Suprapubic skin (tissue), 4 donors: ENCODE data around the gene POLR3H. TPM values are rescaled to one million over a fixed set of nuclear protein-coding genes. Genes with fewer than 3 reads are reported as not detected.
A peak's percentile ranks its signal among the peaks of the same experiment; 100 is the strongest.

ENCODE experiments used
- DNase-seq, 2 donors: peaks; one replicate each; pipeline ENCODE4 v3.0.0-alpha.2; 2019; ENCODE audit warnings: low spot score in 2 of 2
- H3K27ac ChIP-seq: fragments of 200-600 bp; sonication (generic); one replicate; pipeline ENCODE4 v1.5.1; 2019
- H3K27me3 ChIP-seq: fragments of 200-600 bp; sonication (generic); one replicate; pipeline ENCODE4 v1.5.1; 2019
- H3K36me3 ChIP-seq: fragments of 200-600 bp; sonication (generic); one replicate; pipeline ENCODE4 v1.5.1; 2019
- H3K4me1 ChIP-seq: fragments of 200-600 bp; sonication (generic); one replicate; pipeline ENCODE4 v1.5.1; 2019
- H3K4me3 ChIP-seq: fragments of 200-600 bp; sonication (generic); one replicate; pipeline ENCODE4 v1.5.1; 2019; ENCODE audit warnings: mild to moderate bottlenecking
- H3K9me3 ChIP-seq: fragments of 200-600 bp; sonication (generic); one replicate; pipeline ENCODE4 v1.5.1; 2019
- CTCF ChIP-seq, 2 donors: fragments of 200-600 bp in 1 of 2; fragments of 450-650 bp in 1 of 2; sonication (generic) in 1 of 2; IDR thresholded peaks; one replicate each; pipeline ENCODE4 v1.5.1; 2016 to 2019; ENCODE audit warnings: antibody characterized with exemption in 2 of 2, mild to moderate bottlenecking in 1 of 2, moderate library complexity in 1 of 2
- EP300 ChIP-seq: sonication (generic); formaldehyde crosslinking; IDR thresholded peaks from one replicate; pipeline ENCODE4 v1.6.1; 2017; ENCODE audit warnings: antibody characterized with exemption
- POLR2A ChIP-seq, 2 donors: fragments of 450-650 bp; IDR thresholded peaks; one replicate each; pipeline ENCODE4 v1.6.1; 2017; ENCODE audit warnings: antibody characterized with exemption in 2 of 2, mild to moderate bottlenecking in 2 of 2, moderate library complexity in 2 of 2
- POLR2AphosphoS5 ChIP-seq, 3 donors: sonication (generic); formaldehyde crosslinking; IDR thresholded peaks; one replicate each; pipeline ENCODE4 v1.6.1; 2017; ENCODE audit warnings: antibody characterized with exemption in 3 of 3
- WGBS: methylation state at CpG from one replicate; pipeline ENCODE4 v1.1.5; 2018; 5-methylcytosine and 5-hydroxymethylcytosine counted together
- total RNA-seq, 4 donors: library from RNA; depleted of rRNA; stranded (reverse); fragments of >200 nt; gene quantifications; one replicate each; pipeline ENCODE4 v1.1.0, GENCODE V29; 2016

POLR3H gene
- total RNA-seq, 4 donors from 2014 or later, result 18.5 to 32.7 (median 23.5) TPM

GRCh38 chr22:41480397-41480735 lies 63.9 kb downstream of the POLR3H start:
- TF ChIP-seq CTCF (IDR thresholded peaks at IDR 0.05), result no peak
- no peak for TF ChIP-seq EP300
- TF ChIP-seq POLR2AphosphoS5 (IDR thresholded peaks at IDR 0.05), result no peak
- no peak for TF ChIP-seq POLR2A (IDR thresholded peaks at IDR 0.05)
- H3K27ac ChIP-seq, result peak overlapping the region; percentile 76
- no peak overlapping the region for H3K4me3 ChIP-seq
- 49% methylated on average over 7 of the region's 7 CpGs for WGBS
- H3K27me3 ChIP-seq, result no peaks in the 10 kb centered on the region
- no peaks in the 10 kb centered on the region for H3K9me3 ChIP-seq
- H3K4me1 ChIP-seq, result peaks cover 45% of the 10 kb centered on the region
- H3K36me3 ChIP-seq, result no peaks in the 10 kb centered on the region
- DNase-seq, result no peak

DNA sequence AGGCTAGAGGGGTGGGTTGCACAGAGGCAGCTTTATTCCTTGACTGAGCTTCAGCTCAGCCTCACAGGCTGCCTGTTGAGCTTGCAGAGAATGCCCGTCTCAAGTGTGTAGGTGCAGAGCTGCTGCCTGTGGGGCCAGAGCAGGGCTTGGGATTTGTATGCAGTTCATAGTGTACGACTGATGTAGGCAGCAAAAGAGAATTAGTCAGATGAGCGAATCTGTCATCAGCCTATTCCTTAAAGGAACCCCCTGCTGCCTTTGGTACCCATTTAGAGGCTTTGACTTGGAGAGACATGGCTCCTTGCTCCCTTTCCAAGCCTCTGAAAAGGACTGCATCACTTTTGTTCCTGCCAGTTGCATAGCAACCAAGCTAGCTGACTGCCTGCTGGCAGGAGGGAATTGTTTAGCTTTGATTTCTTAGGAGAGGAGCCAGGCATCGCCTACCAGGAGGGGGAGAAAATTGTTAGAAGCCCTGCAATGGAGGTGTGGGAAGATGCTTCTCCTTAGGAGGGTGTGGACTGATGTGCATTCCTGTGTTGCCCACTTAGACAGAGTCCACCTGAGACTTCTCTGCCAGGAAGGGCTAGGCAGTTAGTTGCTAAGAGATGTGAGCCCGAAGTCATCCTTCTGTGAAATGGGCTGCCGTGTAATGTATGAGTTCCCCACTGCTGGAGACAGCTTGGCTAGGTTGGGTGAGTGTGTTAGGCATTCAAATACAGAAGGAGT lies 64.4 kb downstream of the POLR3H start:
- H3K4me3 ChIP-seq, result no peak overlapping the region
- no peaks in the 10 kb centered on the region for H3K36me3 ChIP-seq
- H3K27me3 ChIP-seq, result no peaks in the 10 kb centered on the region
- peak overlapping the region; percentile 76 for H3K27ac ChIP-seq
- H3K4me1 ChIP-seq, result peaks cover 45% of the 10 kb centered on the region
- TF ChIP-seq CTCF (IDR thresholded peaks at IDR 0.05) (no peak), EP300 (no peak), POLR2A (IDR thresholded peaks at IDR 0.05) (no peak)
- DNase-seq, result no peak
- WGBS, result 71% methylated on average over 6 of the region's 6 CpGs
- no peaks in the 10 kb centered on the region for H3K9me3 ChIP-seq

GRCh38 chr22:41478891-41479521 lies 65.3 kb downstream of the POLR3H start:
- H3K9me3 ChIP-seq, result no peaks in the 10 kb centered on the region
- H3K4me1 ChIP-seq, result peaks cover 45% of the 10 kb centered on the region
- TF ChIP-seq EP300 (no peak), POLR2A (IDR thresholded peaks at IDR 0.05) (no peak), CTCF (IDR thresholded peaks at IDR 0.05) (no peak), POLR2AphosphoS5 (IDR thresholded peaks at IDR 0.05) (peak in 1 of 3 donors; percentile 28)
- no peaks in the 10 kb centered on the region for H3K36me3 ChIP-seq
- H3K27ac ChIP-seq, result peak overlapping the region; percentile 76
- DNase-seq, result no peak
- H3K4me3 ChIP-seq, result no peak overlapping the region
- no peaks in the 10 kb centered on the region for H3K27me3 ChIP-seq
- WGBS, result 53% methylated on average over 7 of the region's 7 CpGs

DNA sequence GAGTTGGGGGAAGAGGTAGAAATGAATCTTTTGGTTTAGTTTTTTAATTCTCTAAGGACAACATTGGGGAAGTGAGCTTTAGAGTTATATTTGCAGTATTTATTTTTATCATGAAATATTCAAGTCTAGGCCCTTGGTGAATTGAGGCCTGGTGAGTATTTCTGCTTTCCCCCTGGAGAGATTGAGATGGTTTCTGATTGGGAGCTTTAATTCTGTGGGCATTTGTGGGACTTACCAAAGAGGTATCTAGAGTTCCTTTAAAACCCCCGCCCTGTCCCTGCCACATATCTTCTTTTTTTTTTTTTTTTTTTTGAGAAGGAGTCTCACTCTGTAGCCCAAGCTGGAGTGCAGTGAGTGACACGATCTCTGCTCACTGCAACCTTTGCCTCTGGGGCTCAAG lies 65.8 kb downstream of the POLR3H start:
- WGBS, result 78% methylated on average over 2 of the region's 2 CpGs
- Histone ChIP-seq H3K27ac (no peak overlapping the region), H3K27me3 (no peaks in the 10 kb centered on the region), H3K9me3 (no peaks in the 10 kb centered on the region), H3K36me3 (no peaks in the 10 kb centered on the region), H3K4me1 (peaks cover 43% of the 10 kb centered on the region), H3K4me3 (no peak overlapping the region)
- no peak for DNase-seq
- TF ChIP-seq CTCF (IDR thresholded peaks at IDR 0.05) (no peak), POLR2AphosphoS5 (IDR thresholded peaks at IDR 0.05) (no peak)

Other genes starting within 250 kb of the POLR3H start
- gene ZC3H7B, start 242.9 kb downstream of the POLR3H start, total RNA-seq, result 10 to 100 TPM; 29.7 to 45.7 (median 41.0) TPM
- 10 to 100 TPM; 36.1 to 87.4 (median 46.8) TPM for gene TEF, start 162.5 kb downstream of the POLR3H start, total RNA-seq
- 10 to 100 TPM; 39.7 to 62.1 (median 58.4) TPM for gene TOB2, start 97.7 kb downstream of the POLR3H start, total RNA-seq
- 10 to 100 TPM; 26.7 to 47.1 (median 36.9) TPM for gene PHF5A, start 75.8 kb downstream of the POLR3H start, total RNA-seq
- 10 to 100 TPM; 67.4 to 81.9 (median 75.9) TPM for gene ACO2, start 75.4 kb downstream of the POLR3H start, total RNA-seq
- 1 to 10 TPM in 2 of 4 donors, under 1 TPM in 2; 0.40 to 2.6 (median 0.82) TPM for gene CSDC2, start 16.5 kb upstream of the POLR3H start, total RNA-seq
- gene PMM1, start 45.4 kb upstream of the POLR3H start, total RNA-seq, result 10 to 100 TPM; 35.7 to 48.5 (median 40.8) TPM
- gene DESI1, start 76.6 kb upstream of the POLR3H start, total RNA-seq, result 10 to 100 TPM; 25.6 to 32.9 (median 27.9) TPM
- gene XRCC6, start 76.8 kb upstream of the POLR3H start, total RNA-seq, result 100 to 1,000 TPM; 131 to 194 (median 182) TPM
- gene SNU13, start 144.4 kb upstream of the POLR3H start, total RNA-seq, result 100 to 1,000 TPM; 113 to 159 (median 126) TPM
- 1 to 10 TPM in 1 of 4 donors, under 1 TPM in 1, not detected in 2; 0.72 to 5.0 TPM for gene MEI1, start 155.0 kb upstream of the POLR3H start, total RNA-seq